GM10248 (cell line): Measurements from ENCODE around the gene BICD1.

Experiments used
- CTCF ChIA-PET: fragments of 300-600 bp; sonication (Branson Sonifier 250); formaldehyde crosslinking; extraction: SDS; loops from one replicate; lab custom pipeline; 2021; ENCODE audit warnings: antibody characterized with exemption; lab: Yijun Ruan, JAX
- POLR2A ChIA-PET: fragments of 350-650 bp; sonication (Branson Sonifier 250); formaldehyde crosslinking; extraction: SDS; loops from one replicate; lab custom pipeline; 2020; ENCODE audit warnings: antibody characterized with exemption; lab: Yijun Ruan, JAX
- DNase-seq: peaks from one replicate; pipeline ENCODE4 v3.0.0; 2012; ENCODE audit errors: extremely low spot score
- CTCF ChIP-seq: IDR thresholded peaks from 2 replicates; pipeline ENCODE4 v1.5.1; 2012; ENCODE audit warnings: mild to moderate bottlenecking, low read depth; ENCODE audit errors: extremely low read depth, missing control alignments, control extremely low read depth

Gene BICD1

GRCh38 chr12:32115404-32116104, 8.9 kb downstream of the BICD1 start:
- ChIA-PET POLR2A (no interaction called here), CTCF (interaction anchor here (0.5 to 2.3 kb wide), 7 partner anchors 8 to 463 kb away, joined by 3 to 5 read pairs (median 4); no protein-coding TSS in a partner anchor)
- DNase-seq: no peak
- no peak for TF ChIP-seq CTCF

GRCh38 chr12:32116897-32117296, 10.2 kb downstream of the BICD1 start:
- no peak for TF ChIP-seq CTCF
- ChIA-PET POLR2A (no interaction called here), CTCF (interaction anchor here (0.6 to 2.3 kb wide), 2 partner anchors 196 to 464 kb away, joined by 3 to 5 read pairs; no protein-coding TSS in a partner anchor)
- DNase-seq: no peak

GRCh38 chr12:32117316-32117715, 10.7 kb downstream of the BICD1 start:
- CTCF ChIA-PET: interaction anchor here (0.6 kb wide), 1 partner anchor 195 kb away, joined by 3 read pairs; no protein-coding TSS in a partner anchor
- POLR2A ChIA-PET: no interaction called here

GRCh38 chr12:32118806-32119205, 12.2 kb downstream of the BICD1 start:
- ChIA-PET POLR2A (no interaction called here), CTCF (interaction anchor here (2.5 kb wide), 1 partner anchor 12 kb away, joined by 11 read pairs; the partner anchor contains the start of gene BICD1)
- TF ChIP-seq CTCF: no peak
- DNase-seq: no peak

More at GRCh38 chr12:32117316-32117715, 10.7 kb downstream of the BICD1 start:
- no peak for DNase-seq
- no peak for TF ChIP-seq CTCF

- DNase-seq: peak; percentile 56
- no peak for TF ChIP-seq CTCF
- POLR2A ChIA-PET: interaction anchor here (0.5 kb wide), 1 partner anchor 8 kb away, joined by 3 read pairs; no protein-coding TSS in a partner anchor
- CTCF ChIA-PET: interaction anchor here (1.2 to 2.5 kb wide), 3 partner anchors 10 to 467 kb away, joined by 3 to 11 read pairs (median 3); partner anchors contain the start of gene BICD1
Observed at GRCh38 chr12:32120419-32120818, 13.8 kb downstream of the BICD1 start.

- CTCF ChIA-PET: interaction anchor here (1.1 to 1.8 kb wide), 7 partner anchors 9 to 132 kb away, joined by 3 to 12 read pairs (median 4); partner anchors contain the start of gene BICD1
- DNase-seq: no peak
- TF ChIP-seq CTCF: no peak
- POLR2A ChIA-PET: no interaction called here
Observed at GRCh38 chr12:32124637-32125036, 18.0 kb downstream of the BICD1 start.
